Natural killer cell (primary cell): ENCODE measurements around the gene POLR1A. TPM values are rescaled to one million over a fixed set of nuclear protein-coding genes. Genes with fewer than 3 reads are reported as not detected.

Source experiments
- ATAC-seq, 3 donors: fragments of 150-1000 bp in 2 of 3; fragments of 200-7000 bp in 1 of 3; cut with Tn5 transposase; 1 replicate in 1 of 3; 2 replicates in 2 of 3; pipeline ENCODE4 v1.10.0; 2021; ENCODE audit warnings: mild to moderate bottlenecking in 2 of 3, moderate library complexity in 2 of 3
- DNase-seq, 2 donors: peaks; one replicate each; pipeline versions ENCODE4 v3.0.0 to v3.0.0-alpha.2; 2013 to 2021; ENCODE audit warnings: mixed read lengths in 1 of 2
- H3K27ac ChIP-seq: one replicate; pipeline ENCODE4 v1.5.1; 2013; ENCODE audit warnings: mild to moderate bottlenecking, low read length
- H3K27me3 ChIP-seq: one replicate; pipeline ENCODE4 v1.6.1; 2013; ENCODE audit warnings: low read length; ENCODE audit not compliant: control insufficient read depth, insufficient read depth
- H3K36me3 ChIP-seq: one replicate; pipeline ENCODE4 v1.6.1; 2013; ENCODE audit warnings: low read length; ENCODE audit not compliant: control insufficient read depth, insufficient read depth
- H3K4me1 ChIP-seq: one replicate; pipeline ENCODE4 v1.6.1; 2013; ENCODE audit warnings: low read length; ENCODE audit not compliant: control insufficient read depth, insufficient read depth
- H3K4me3 ChIP-seq: one replicate; pipeline ENCODE4 v1.5.1; 2013; ENCODE audit warnings: low read length
- H3K9me3 ChIP-seq: one replicate; pipeline ENCODE4 v1.6.1; 2013; ENCODE audit warnings: low read length; ENCODE audit not compliant: control insufficient read depth, insufficient read depth
- H3K27ac Mint-ChIP-seq, 2 donors: one replicate each; pipeline ENCODE4 v1.8.0; 2022; ENCODE audit warnings: mild to moderate bottlenecking in 2 of 2, mixed read lengths in 2 of 2, moderate library complexity in 1 of 2
- H3K27me3 Mint-ChIP-seq, 2 donors: one replicate each; pipeline ENCODE4 v1.8.0; 2022; ENCODE audit warnings: low read depth in 2 of 2, mixed read lengths in 2 of 2
- H3K36me3 Mint-ChIP-seq: one replicate; pipeline ENCODE4 v1.8.0; 2022; ENCODE audit warnings: mixed read lengths
- H3K4me1 Mint-ChIP-seq, 2 donors: one replicate each; pipeline ENCODE4 v1.8.0; 2022; ENCODE audit warnings: mixed read lengths in 2 of 2
- H3K4me3 Mint-ChIP-seq: one replicate; pipeline ENCODE4 v1.8.0; 2022; ENCODE audit warnings: mild to moderate bottlenecking, moderate library complexity, mixed read lengths
- H3K9me3 Mint-ChIP-seq, 2 donors: one replicate each; pipeline ENCODE4 v1.8.0; 2022; ENCODE audit warnings: mixed read lengths in 2 of 2
- CTCF ChIP-seq: fragments of 200-600 bp; IDR thresholded peaks from one replicate; pipeline ENCODE4 v1.8.0; 2022; ENCODE audit warnings: antibody characterized with exemption
- WGBS: methylation state at CpG from one replicate; pipeline ENCODE4 v1.1.7; 2013; ENCODE audit warnings: missing lambda C conversion rate; ENCODE audit not compliant: insufficient coverage; 5-methylcytosine and 5-hydroxymethylcytosine counted together
- intact Hi-C: fragments of 100-400 bp; cut with micrococcal nuclease; formaldehyde crosslinking; loops from one replicate; pipeline ENCODE4 v1.14.2; 2022
- total RNA-seq, 4 donors: library from RNA; stranded (reverse); fragments of 120-200 nt in 1 of 4; gene quantifications; one replicate each; pipeline versions ENCODE4 v1.2.3 to v1.2.4, GENCODE V29; 2013 to 2022

The POLR1A gene
- total RNA-seq, 3 donors from 2014 or later (not counting 1 experiment from before 2014, with no cell fraction given) = 19.7 to 26.5 (median 22.8) TPM

GRCh38 chr2:86027922-86028765 lies 77.5 kb downstream of the POLR1A start:
- H3K9me3 ChIP-seq = no peaks in the 10 kb centered on the region
- Mint-ChIP-seq H3K4me3 (no peak overlapping the region), H3K9me3 (no peaks in the 10 kb centered on the region), H3K4me1 (peaks cover 0 to 4% of the 10 kb centered on the region in 2 donors), H3K27me3 (no peaks in the 10 kb centered on the region), H3K27ac (peak overlapping the region in 1 of 2 donors; percentile 21), H3K36me3 (peaks cover 7% of the 10 kb centered on the region)
- no peak for TF ChIP-seq CTCF
- H3K4me3 ChIP-seq = no peak overlapping the region
- 95% methylated on average over 33 of the region's 33 CpGs for WGBS
- H3K27ac ChIP-seq = no peak overlapping the region
- DNase-seq (no peak), ATAC-seq (no peak)
- intact Hi-C loops = no loop called here
- H3K36me3 ChIP-seq = peaks cover 74% of the 10 kb centered on the region
- H3K27me3 ChIP-seq = no peaks in the 10 kb centered on the region
- H3K4me1 ChIP-seq = no peaks in the 10 kb centered on the region

- Mint-ChIP-seq H3K36me3 (peaks cover 7% of the 10 kb centered on the region), H3K9me3 (no peaks in the 10 kb centered on the region), H3K27me3 (no peaks in the 10 kb centered on the region), H3K4me1 (peaks cover 0 to 4% of the 10 kb centered on the region in 2 donors), H3K27ac (peak overlapping the region in 1 of 2 donors; percentile 21), H3K4me3 (no peak overlapping the region)
- no peaks in the 10 kb centered on the region for H3K27me3 ChIP-seq
- no peaks in the 10 kb centered on the region for H3K4me1 ChIP-seq
- H3K9me3 ChIP-seq = no peaks in the 10 kb centered on the region
- intact Hi-C loops = no loop called here
- 92% methylated on average over 16 of the region's 17 CpGs for WGBS
- ATAC-seq = no peak
- no peak for DNase-seq
- no peak overlapping the region for H3K4me3 ChIP-seq
- no peak overlapping the region for H3K27ac ChIP-seq
- no peak for TF ChIP-seq CTCF
- peaks cover 67% of the 10 kb centered on the region for H3K36me3 ChIP-seq
Observed at GRCh38 chr2:86027196-86027921, 78.3 kb downstream of the POLR1A start.

- WGBS = 97% methylated on average over 6 of the region's 6 CpGs
- no peak overlapping the region for H3K4me3 Mint-ChIP-seq
- peaks cover 7% of the 10 kb centered on the region for H3K36me3 Mint-ChIP-seq
- Histone ChIP-seq H3K27me3 (no peaks in the 10 kb centered on the region), H3K27ac (no peak overlapping the region), H3K4me3 (no peak overlapping the region), H3K4me1 (no peaks in the 10 kb centered on the region), H3K9me3 (no peaks in the 10 kb centered on the region), H3K36me3 (peaks cover 60% of the 10 kb centered on the region)
- intact Hi-C loops = no loop called here
- DNase-seq (no peak), ATAC-seq (no peak)
- TF ChIP-seq CTCF = no peak
- peaks cover 0 to 4% of the 10 kb centered on the region in 2 donors for H3K4me1 Mint-ChIP-seq
- peak overlapping the region in 1 of 2 donors; percentile 18 for H3K27ac Mint-ChIP-seq
- H3K9me3 Mint-ChIP-seq = no peaks in the 10 kb centered on the region
- no peaks in the 10 kb centered on the region for H3K27me3 Mint-ChIP-seq
Observed at GRCh38 chr2:86026744-86027065, 79.0 kb downstream of the POLR1A start.
